IPS-11a (cell line): ENCODE results near the gene AGRN.
"Not testable (repeated sequence)": the region's sequence is repeated elsewhere in the genome, so short reads cannot be mapped to it uniquely, and the experiment has no call there.

Source experiments
- H3K4me3 ChIP-seq: one replicate; pipeline ENCODE4 v1.5.1; 2013; ENCODE audit warnings: low read depth, low read length, control low read depth

The AGRN gene

DNA sequence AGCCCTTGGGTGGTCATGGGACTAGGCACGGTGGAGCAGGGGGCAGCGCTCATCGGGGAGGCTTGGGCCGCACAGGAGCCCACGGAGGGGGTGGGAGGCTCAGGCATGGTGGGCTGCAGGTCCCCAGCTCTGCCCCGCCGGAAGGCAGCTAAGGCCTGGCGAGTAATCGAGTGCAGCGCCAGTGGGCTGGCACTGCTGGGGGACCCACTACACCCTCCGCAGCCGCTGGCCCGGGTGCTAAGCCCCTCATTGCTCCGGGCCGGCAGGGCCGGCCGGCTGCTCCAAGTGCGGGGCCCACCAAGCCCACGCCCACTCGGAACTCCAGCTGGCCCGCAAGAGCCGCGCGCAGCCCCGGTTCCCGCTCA lies 1.6 kb upstream of the AGRN start:
- not testable (repeated sequence) for H3K4me3 ChIP-seq

GRCh38 chr1:1019122-1019999 lies 559 bp upstream of the AGRN start:
- H3K4me3 ChIP-seq, result no peak overlapping the region

DNA sequence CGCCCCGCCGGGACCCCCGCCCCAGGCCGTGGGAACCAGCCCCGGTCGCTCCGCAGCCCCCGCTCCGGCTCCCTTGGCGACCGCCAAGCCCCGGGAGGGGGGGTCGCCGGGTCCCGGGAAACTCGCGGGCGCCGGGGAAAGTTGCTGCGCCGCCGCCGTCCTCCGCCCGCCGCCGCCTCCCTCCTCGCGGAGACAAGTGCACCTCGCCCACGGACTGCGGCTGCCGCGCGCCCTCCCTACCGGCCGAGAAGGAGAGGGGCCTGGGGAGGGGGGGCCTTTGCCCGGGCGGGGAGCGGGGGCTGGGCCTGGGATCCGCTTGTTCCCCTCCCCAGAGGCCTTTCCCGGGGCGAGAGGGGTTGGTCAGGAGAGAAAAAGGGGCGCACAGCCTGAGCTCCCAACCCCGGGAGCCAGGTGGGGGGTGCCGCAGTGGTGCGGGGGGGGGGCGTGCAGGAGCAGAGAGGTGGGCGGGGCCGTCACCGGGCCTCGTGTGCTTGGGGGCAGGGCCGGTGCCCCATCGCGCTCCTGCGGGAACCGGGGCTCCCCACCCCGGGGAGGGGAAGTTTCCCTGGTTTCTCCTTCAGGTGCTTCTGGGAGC lies 592 bp downstream of the AGRN start:
- peak overlapping the region; percentile 70 for H3K4me3 ChIP-seq

- H3K4me3 ChIP-seq, result peak overlapping the region; percentile 47
These were observed 1.3 kb downstream of the AGRN start for GRCh38 chr1:1021010-1021919.

- no peak overlapping the region for H3K4me3 ChIP-seq
These were observed 2.0 kb downstream of the AGRN start for GRCh38 chr1:1021920-1022259.

DNA sequence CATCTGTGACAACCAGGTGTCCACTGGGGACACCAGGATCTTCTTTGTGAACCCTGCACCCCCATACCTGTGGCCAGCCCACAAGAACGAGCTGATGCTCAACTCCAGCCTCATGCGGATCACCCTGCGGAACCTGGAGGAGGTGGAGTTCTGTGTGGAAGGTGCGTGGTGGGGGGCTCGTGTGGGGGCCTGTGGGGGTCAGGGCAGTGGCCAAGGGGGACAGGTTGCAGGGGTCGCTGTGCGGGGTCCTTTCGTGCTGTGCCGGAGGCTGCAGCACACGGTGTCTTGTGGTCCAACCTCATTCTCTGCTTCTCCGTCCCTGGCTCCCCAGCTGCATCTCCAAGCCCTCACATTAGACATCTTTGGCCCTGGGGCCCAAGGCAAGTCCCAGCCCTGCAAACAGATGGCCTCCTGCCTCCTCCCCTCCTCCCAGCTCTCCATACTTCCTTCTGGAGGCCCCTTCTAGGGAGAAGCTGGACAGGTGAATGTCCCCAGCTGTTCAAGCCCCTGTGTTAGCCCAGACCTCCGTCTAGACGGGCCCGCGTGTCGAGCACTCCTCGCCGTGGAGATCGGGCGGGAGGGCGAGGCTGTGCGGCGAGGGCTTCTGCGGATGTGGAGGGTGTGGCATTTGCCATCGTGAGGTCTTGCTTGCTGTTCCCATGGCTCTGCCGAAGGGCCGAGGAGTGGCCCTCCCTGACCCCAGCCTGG lies 2.5 kb downstream of the AGRN start:
- no peak overlapping the region for H3K4me3 ChIP-seq

DNA sequence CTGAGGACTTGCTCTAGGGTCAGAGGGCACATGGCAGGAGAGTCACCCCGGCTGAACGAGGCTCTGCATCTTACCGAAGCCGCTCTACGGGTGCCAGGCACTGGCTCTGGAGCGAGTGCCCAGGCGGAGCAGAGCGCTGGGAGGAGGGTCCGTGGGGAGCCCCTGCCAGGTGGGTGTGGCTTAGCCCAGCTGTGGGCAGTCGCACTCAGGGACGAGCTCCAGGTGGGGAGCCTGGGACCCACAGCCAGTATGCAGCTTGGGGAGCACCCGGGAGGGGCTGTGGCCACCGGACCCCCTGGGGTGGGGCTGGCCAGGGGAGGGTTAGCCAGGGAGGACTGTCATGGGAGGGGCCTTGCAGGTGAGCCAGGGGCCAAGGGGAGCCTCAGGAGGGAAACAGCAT lies 3.8 kb downstream of the AGRN start:
- H3K4me3 ChIP-seq, result no peak overlapping the region

- no peak overlapping the region for H3K4me3 ChIP-seq
These were observed 4.3 kb downstream of the AGRN start for GRCh38 chr1:1024149-1024770.

DNA sequence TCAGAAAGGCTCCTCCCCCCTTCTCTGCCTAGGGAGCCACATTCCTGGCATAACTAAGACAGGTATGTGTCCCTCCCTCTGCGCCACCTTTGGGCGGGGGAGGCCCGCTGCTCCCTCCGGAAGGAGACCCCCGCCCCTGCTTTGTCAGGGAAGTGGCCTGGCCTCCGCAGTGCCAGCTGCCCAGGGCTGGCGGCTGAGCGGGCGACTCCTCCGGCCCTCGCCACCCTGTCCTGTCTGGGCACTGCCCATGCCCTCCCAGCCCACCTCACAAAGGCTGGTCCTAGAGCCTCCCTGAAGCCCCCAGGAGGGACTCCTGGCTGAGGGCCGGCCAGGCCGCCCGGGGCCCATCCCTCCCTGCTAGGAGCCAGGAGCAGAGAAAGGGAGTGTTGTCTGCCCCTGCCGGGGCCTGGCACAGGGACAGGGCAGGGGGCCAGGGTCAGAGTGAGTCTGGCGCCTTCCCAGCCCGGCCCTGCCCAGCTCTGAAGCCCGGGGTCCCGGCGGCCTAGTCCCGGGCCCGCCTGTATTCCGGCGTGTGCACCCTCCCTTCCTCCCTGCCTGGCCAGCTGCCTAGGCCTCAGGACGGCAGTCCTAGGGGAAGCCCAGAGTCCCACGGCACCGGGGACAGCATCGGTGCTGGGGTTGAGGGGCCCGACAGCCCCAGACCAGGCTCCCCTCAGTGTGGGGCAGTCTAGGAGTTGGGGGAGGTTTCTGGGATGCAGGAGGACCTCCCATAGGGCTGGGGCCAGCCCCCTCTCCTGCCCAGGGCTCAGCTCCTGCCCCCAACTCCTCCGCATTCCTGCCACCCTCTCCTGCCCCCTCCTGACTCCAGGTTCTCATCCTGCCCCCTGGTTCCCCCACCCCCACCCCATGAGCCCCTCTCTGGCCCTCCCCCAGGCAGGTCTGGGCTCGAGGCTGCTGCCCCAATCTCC lies 5.1 kb downstream of the AGRN start:
- no peak overlapping the region for H3K4me3 ChIP-seq

GRCh38 chr1:1025730-1026129 lies 5.8 kb downstream of the AGRN start:
- no peak overlapping the region for H3K4me3 ChIP-seq

- H3K4me3 ChIP-seq, result no peak overlapping the region
These were observed 6.9 kb downstream of the AGRN start for GRCh38 chr1:1026599-1027413.

GRCh38 chr1:1027791-1028190 lies 7.9 kb downstream of the AGRN start:
- no peak overlapping the region for H3K4me3 ChIP-seq

DNA sequence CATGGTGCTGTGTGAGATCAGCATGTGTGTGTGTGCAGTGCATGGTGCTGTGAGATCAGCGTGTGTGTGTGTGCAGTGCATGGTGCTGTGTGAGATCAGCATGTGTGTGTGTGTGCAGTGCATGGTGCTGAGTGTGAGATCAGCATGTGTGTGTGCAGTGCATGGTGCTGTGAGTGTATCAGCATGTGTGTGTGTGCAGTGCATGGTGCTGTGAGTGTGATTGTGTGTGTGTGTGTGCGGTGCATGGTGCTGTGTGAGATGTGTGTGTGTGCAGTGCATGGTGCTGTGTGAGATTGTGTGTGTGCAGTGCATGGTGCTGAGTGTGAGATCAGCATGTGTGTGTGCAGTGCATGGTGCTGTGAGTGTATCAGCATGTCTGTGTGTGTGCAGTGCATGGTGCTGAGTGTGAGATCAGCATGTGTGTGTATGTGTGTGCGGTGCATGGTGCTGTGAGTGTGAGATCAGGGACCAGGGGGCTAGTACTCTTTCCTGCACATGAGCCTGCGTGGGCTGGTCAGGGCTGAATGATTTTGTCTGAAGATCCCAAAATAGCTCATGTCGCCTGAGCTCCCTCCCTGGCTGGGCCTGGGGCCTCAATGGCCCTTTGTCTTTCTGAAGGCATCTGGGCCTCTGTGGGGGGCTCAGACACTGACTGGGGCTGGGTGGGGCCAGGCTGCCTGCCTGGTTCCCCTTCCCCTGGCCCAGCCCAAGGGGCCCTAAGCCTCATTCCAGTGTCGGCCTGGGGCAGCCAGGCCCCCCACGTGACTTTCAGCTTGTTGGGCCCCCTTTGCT lies 11.1 kb downstream of the AGRN start:
- not testable (repeated sequence) for H3K4me3 ChIP-seq

DNA sequence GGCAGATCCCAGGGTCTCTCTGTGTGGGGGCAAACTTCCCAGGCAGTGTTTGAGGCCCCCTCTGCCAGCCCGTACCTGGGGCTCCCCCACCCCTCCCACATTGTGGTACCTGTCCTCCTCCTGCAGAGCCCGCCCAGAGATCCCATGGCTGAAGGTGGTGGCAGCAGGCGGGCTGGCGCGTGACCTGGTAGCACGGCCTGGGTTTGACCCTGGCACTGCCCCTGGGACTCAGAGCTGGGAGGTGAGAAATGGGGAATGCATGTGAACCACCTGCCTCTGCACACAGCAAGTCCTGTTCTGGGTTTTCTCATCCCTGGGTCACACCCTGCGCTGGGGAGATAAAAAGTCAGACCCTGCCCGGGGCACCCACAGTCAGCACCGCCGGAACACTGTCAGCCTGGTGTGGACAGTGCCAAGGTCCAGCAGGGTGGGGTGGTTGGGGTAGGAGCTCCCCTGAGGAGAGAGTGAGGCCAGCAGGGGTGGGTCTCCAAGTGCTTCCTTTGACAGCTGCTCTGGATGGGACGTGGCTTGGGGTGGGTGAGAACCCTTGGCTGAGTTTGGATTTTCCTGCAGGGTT lies 11.8 kb downstream of the AGRN start:
- H3K4me3 ChIP-seq, result no peak overlapping the region

DNA sequence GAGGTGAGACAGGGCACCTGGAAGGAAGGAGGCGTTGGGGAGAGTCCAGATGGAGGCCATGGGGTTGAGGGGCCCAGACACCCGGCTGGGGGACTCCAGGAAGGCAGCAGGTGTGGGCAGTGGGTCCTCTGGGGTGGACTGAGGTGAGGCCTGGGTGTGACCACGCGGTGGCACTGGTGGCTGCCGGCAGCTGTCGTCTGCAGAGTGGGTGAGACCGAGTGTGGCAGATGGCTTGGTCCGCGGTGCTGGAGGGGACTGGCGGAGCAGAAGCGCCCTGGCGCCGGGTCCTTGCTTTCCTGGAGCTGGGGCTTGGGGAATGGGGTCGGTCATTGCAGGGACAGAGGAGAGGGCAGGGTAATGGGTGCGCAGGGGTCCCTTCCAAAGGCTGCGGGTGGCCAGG lies 12.5 kb downstream of the AGRN start:
- no peak overlapping the region for H3K4me3 ChIP-seq

GRCh38 chr1:1033009-1033587 lies 13.2 kb downstream of the AGRN start:
- H3K4me3 ChIP-seq, result peak overlapping the region; percentile 27

- H3K4me3 ChIP-seq, result peak overlapping the region; percentile 8
These were observed 14.0 kb downstream of the AGRN start for GRCh38 chr1:1033731-1034438.
